ENCODE measurements around the gene BRAT1. TPM values are rescaled to one million over a fixed set of nuclear protein-coding genes. Genes with fewer than 3 reads are reported as not detected.

Gene BRAT1
- total and polyA plus RNA-seq, 2 donors (not counting 1 experiment from before 2014, with no cell fraction given): 36.8 to 68.3 TPM

DNA sequence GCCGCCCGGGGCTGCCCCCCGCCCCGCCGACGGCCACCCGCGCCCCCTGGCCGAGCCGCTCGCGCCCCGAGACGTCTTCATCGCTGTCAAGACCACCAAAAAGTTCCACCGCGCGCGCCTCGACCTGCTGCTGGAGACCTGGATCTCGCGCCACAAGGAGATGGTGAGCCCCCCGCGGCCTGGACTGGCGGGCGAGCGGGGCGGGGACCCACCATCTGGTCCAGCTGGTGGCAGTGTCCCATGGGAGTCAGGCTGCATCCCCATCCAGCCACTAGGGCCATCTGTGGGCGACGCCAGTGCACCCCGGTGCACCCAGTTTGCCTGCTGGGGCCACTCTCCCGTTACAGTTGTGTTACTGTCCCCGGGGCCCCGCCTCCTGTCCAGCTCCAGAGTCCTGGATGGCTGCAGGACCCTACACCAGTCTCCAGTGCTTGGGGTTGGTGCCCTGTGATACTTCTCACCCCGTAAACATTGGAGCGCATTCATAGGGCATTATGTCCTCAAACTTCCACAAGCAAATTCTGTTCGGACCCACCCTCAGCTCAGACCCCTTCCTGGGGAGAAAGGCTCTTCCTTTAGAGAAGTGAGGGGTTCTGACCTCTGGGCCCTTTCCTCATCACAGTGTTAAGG, 35.1 kb downstream of the BRAT1 start:
- WGBS (ENCODE audit: insufficient coverage): under 1% methylated on average over 34 of the region's 37 CpGs
- DNase-seq: peak; percentile 59
- H3K4me2 ChIP-seq (replicated peaks; ENCODE audit: low read depth, low read length, poor library complexity, severe bottlenecking): peak overlapping the region; percentile 85

More for the DNA sequence above, 35.1 kb downstream of the BRAT1 start:
- H3K9me3 ChIP-seq (ENCODE audit: control extremely low read depth in 1 of 3, control insufficient read depth in 2 of 3, insufficient read depth in 1 of 3, low read length in 2 of 3): no peaks in the 10 kb centered on the region
- H3K79me2 ChIP-seq (ENCODE audit: control insufficient read depth, insufficient read depth, low read length): peaks cover 53% of the 10 kb centered on the region
- H3K36me3 ChIP-seq (replicated peaks in 1 of 2; ENCODE audit: control extremely low read depth in 1 of 2, control insufficient read depth in 1 of 2, extremely low read depth in 1 of 2, insufficient read depth in 2 of 2, low read length in 1 of 2): peaks cover 0 to 38% of the 10 kb centered on the region in 2 experiments
- no peaks in the 10 kb centered on the region for H3K27me3 ChIP-seq (replicated peaks in 1 of 4; ENCODE audit: control extremely low read depth in 1 of 4, control insufficient read depth in 3 of 4, insufficient read depth in 4 of 4, low read length in 3 of 4)
- intact Hi-C loops (cut with micrococcal nuclease): loop anchor here (5.0 kb wide), 1 partner anchor 112 kb away; the partner anchor contains the start of gene TTYH3
- H3K4me3 ChIP-seq (ENCODE audit: control extremely low read depth in 1 of 5, extremely low read depth in 1 of 5, insufficient read depth in 1 of 5, low read depth in 2 of 5, low read length in 4 of 5): peak overlapping the region; percentile 84 to 100 (median 97)
- Mint-ChIP-seq H3K4me3 (peak overlapping the region; percentile 99), H3K4me1 (peaks cover 56% of the 10 kb centered on the region), H3K9me3 (ENCODE audit: insufficient read depth) (no peaks in the 10 kb centered on the region), H3K27ac (peak overlapping the region; percentile 96), H3K27me3 (no peaks in the 10 kb centered on the region)
- TF ChIP-seq EZH2 (IDR thresholded peaks at IDR 0.05; ENCODE audit: borderline replicate concordance, insufficient read depth, low read depth, low read length, poor library complexity, severe bottlenecking): no peak
- TF ChIP-seq, protein P1, sequence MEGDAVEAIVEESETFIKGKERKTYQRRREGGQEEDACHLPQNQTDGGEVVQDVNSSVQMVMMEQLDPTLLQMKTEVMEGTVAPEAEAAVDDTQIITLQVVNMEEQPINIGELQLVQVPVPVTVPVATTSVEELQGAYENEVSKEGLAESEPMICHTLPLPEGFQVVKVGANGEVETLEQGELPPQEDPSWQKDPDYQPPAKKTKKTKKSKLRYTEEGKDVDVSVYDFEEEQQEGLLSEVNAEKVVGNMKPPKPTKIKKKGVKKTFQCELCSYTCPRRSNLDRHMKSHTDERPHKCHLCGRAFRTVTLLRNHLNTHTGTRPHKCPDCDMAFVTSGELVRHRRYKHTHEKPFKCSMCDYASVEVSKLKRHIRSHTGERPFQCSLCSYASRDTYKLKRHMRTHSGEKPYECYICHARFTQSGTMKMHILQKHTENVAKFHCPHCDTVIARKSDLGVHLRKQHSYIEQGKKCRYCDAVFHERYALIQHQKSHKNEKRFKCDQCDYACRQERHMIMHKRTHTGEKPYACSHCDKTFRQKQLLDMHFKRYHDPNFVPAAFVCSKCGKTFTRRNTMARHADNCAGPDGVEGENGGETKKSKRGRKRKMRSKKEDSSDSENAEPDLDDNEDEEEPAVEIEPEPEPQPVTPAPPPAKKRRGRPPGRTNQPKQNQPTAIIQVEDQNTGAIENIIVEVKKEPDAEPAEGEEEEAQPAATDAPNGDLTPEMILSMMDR (IDR thresholded peaks at IDR 0.05): no peak
- H3K9ac ChIP-seq (ENCODE audit: low read length): peak overlapping the region; percentile 90
- ATAC-seq (ENCODE audit: low read depth): no peak
- peak overlapping the region; percentile 44 to 72 for H3K27ac ChIP-seq (ENCODE audit: low read length in 2 of 2)
- no peak overlapping the region for H2AFZ ChIP-seq (ENCODE audit: insufficient read depth, low read depth, low read length, poor library complexity, severe bottlenecking)
- ChIA-PET POLR2A (interaction anchor here (1.3 to 14.9 kb wide), 4 partner anchors 9 to 125 kb away, joined by 4 to 340 read pairs (median 34); no protein-coding TSS in a partner anchor), CTCF (interaction anchor here (1.0 to 2.3 kb wide), 5 partner anchors 10 to 42 kb away, joined by 3 to 21 read pairs (median 6); no protein-coding TSS in a partner anchor)
- peaks cover 49 to 57% of the 10 kb centered on the region in 2 donors for H3K4me1 ChIP-seq (ENCODE audit: control insufficient read depth in 2 of 2, insufficient read depth in 2 of 2, low read length in 2 of 2)
- H4K20me1 ChIP-seq (ENCODE audit: control insufficient read depth, insufficient read depth, low read length, poor library complexity, severe bottlenecking): peaks cover 53% of the 10 kb centered on the region

Measured in B cell (primary cell).